WTC11 (cell line): ENCODE data around the gene PLCG2.

ENCODE experiments used
- CREB1 ChIP-seq: sonication (generic); formaldehyde crosslinking; IDR thresholded peaks from 2 replicates; pipeline ENCODE4 v1.8.0; 2023; ENCODE audit warnings: mild to moderate bottlenecking, missing genetic modification reagents
- ELF4 ChIP-seq: sonication (generic); formaldehyde crosslinking; IDR thresholded peaks from 2 replicates; pipeline ENCODE4 v1.8.1; 2022; ENCODE audit warnings: low read depth, mild to moderate bottlenecking, moderate library complexity, missing genetic modification reagents
- NFE2L1 ChIP-seq: sonication (generic); formaldehyde crosslinking; IDR thresholded peaks from 2 replicates; pipeline ENCODE4 v1.8.1; 2023; ENCODE audit warnings: missing genetic modification reagents
- SMAD4 ChIP-seq: sonication (generic); formaldehyde crosslinking; IDR thresholded peaks from 2 replicates; pipeline ENCODE4 v1.8.0; 2022; ENCODE audit warnings: mild to moderate bottlenecking, missing genetic modification reagents
- TF ChIP-seq, protein P1 (sequence below): fragments of 200-600 bp; IDR thresholded peaks from 2 replicates; pipeline ENCODE4 v1.8.0; 2022; ENCODE audit warnings: antibody characterized with exemption
- TF ChIP-seq, protein P2 (sequence below): sonication (generic); formaldehyde crosslinking; IDR thresholded peaks from 2 replicates; pipeline ENCODE4 v1.8.0; 2023; ENCODE audit warnings: missing genetic modification reagents
- TF ChIP-seq, protein P3 (sequence below): sonication (generic); formaldehyde crosslinking; IDR thresholded peaks from 2 replicates; pipeline ENCODE4 v1.8.1; 2023; ENCODE audit warnings: mild to moderate bottlenecking, missing genetic modification reagents, moderate library complexity
- TF ChIP-seq, protein P4 (sequence below): sonication (generic); formaldehyde crosslinking; IDR thresholded peaks from 2 replicates; pipeline ENCODE4 v1.8.1; 2022; ENCODE audit warnings: low read depth, missing genetic modification reagents, borderline replicate concordance

DNA sequence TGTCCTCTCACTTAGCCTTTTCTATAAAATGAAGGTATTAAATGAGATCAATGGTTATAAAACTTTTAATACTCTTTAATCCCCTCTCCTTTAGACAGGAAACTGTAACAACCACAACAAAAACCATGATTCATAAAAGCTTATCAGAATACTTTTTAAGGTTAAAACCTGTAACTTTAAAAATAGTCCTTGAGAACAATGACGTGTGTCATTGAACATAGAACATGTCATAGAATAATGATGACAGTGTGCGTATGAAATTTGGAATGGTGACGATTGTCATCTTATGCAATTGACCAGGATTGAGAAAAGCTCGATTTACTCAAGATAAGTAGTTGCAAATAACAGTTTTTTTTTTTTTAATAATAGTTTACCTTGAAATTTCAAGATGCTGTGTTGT, 94.1 kb downstream of the PLCG2 start:
- TF ChIP-seq, protein P1, sequence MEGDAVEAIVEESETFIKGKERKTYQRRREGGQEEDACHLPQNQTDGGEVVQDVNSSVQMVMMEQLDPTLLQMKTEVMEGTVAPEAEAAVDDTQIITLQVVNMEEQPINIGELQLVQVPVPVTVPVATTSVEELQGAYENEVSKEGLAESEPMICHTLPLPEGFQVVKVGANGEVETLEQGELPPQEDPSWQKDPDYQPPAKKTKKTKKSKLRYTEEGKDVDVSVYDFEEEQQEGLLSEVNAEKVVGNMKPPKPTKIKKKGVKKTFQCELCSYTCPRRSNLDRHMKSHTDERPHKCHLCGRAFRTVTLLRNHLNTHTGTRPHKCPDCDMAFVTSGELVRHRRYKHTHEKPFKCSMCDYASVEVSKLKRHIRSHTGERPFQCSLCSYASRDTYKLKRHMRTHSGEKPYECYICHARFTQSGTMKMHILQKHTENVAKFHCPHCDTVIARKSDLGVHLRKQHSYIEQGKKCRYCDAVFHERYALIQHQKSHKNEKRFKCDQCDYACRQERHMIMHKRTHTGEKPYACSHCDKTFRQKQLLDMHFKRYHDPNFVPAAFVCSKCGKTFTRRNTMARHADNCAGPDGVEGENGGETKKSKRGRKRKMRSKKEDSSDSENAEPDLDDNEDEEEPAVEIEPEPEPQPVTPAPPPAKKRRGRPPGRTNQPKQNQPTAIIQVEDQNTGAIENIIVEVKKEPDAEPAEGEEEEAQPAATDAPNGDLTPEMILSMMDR = no peak
- TF ChIP-seq NFE2L1 (CRISPR knock-in tag) = no peak
- TF ChIP-seq, protein P2, sequence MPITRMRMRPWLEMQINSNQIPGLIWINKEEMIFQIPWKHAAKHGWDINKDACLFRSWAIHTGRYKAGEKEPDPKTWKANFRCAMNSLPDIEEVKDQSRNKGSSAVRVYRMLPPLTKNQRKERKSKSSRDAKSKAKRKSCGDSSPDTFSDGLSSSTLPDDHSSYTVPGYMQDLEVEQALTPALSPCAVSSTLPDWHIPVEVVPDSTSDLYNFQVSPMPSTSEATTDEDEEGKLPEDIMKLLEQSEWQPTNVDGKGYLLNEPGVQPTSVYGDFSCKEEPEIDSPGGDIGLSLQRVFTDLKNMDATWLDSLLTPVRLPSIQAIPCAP = no peak
- TF ChIP-seq CREB1 (CRISPR knock-in tag) = no peak
- TF ChIP-seq ELF4 (CRISPR knock-in tag) = no peak
- TF ChIP-seq, protein P3, sequence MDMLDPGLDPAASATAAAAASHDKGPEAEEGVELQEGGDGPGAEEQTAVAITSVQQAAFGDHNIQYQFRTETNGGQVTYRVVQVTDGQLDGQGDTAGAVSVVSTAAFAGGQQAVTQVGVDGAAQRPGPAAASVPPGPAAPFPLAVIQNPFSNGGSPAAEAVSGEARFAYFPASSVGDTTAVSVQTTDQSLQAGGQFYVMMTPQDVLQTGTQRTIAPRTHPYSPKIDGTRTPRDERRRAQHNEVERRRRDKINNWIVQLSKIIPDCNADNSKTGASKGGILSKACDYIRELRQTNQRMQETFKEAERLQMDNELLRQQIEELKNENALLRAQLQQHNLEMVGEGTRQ = no peak
- TF ChIP-seq, protein P4, sequence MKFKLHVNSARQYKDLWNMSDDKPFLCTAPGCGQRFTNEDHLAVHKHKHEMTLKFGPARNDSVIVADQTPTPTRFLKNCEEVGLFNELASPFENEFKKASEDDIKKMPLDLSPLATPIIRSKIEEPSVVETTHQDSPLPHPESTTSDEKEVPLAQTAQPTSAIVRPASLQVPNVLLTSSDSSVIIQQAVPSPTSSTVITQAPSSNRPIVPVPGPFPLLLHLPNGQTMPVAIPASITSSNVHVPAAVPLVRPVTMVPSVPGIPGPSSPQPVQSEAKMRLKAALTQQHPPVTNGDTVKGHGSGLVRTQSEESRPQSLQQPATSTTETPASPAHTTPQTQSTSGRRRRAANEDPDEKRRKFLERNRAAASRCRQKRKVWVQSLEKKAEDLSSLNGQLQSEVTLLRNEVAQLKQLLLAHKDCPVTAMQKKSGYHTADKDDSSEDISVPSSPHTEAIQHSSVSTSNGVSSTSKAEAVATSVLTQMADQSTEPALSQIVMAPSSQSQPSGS (CRISPR knock-in tag) = no peak
- no peak for TF ChIP-seq SMAD4 (CRISPR knock-in tag)
